Immature natural killer cell (primary cell): Measurements from ENCODE around the gene SLC10A7. TPM values are rescaled to one million over a fixed set of nuclear protein-coding genes. Genes with fewer than 3 reads are reported as not detected.

ENCODE experiments used
- DNase-seq, 3 donors: peaks; one replicate each; pipeline ENCODE4 v3.0.0; 2022; ENCODE audit warnings: mixed read lengths in 1 of 3
- H3K27ac Mint-ChIP-seq, 6 donors: one replicate each; pipeline ENCODE4 v1.8.0; 2020; ENCODE audit warnings: mixed read lengths in 6 of 6, mild to moderate bottlenecking in 5 of 6, inconsistent platforms in 4 of 6, moderate library complexity in 3 of 6
- H3K27me3 Mint-ChIP-seq, 3 donors: one replicate each; pipeline ENCODE4 v1.8.0; 2020 to 2021; ENCODE audit warnings: low read depth in 3 of 3, mild to moderate bottlenecking in 3 of 3, mixed read lengths in 3 of 3, moderate library complexity in 3 of 3, inconsistent platforms in 1 of 3
- H3K36me3 Mint-ChIP-seq, 3 donors: one replicate each; pipeline ENCODE4 v1.8.0; 2020; ENCODE audit warnings: mixed read lengths in 3 of 3, inconsistent platforms in 2 of 3, mild to moderate bottlenecking in 2 of 3
- H3K4me1 Mint-ChIP-seq, 2 donors: one replicate each; pipeline ENCODE4 v1.8.0; 2020; ENCODE audit warnings: inconsistent platforms in 2 of 2, mild to moderate bottlenecking in 2 of 2, mixed read lengths in 2 of 2, moderate library complexity in 1 of 2
- H3K4me3 Mint-ChIP-seq, 5 donors: one replicate each; pipeline ENCODE4 v1.8.0; 2020; ENCODE audit warnings: mild to moderate bottlenecking in 5 of 5, mixed read lengths in 5 of 5, inconsistent platforms in 3 of 5, moderate library complexity in 3 of 5
- H3K9me3 Mint-ChIP-seq, 6 donors: one replicate each; pipeline ENCODE4 v1.8.0; 2020; ENCODE audit warnings: mild to moderate bottlenecking in 6 of 6, mixed read lengths in 6 of 6, inconsistent platforms in 4 of 6, moderate library complexity in 3 of 6
- polyA plus RNA-seq, 3 donors: library from polyadenylated mRNA; unstranded; fragments of 300-500 nt; fragmentation: Illumina TruSeq; gene quantifications; one replicate each; pipeline ENCODE4 v1.2.3, GENCODE V29; 2021

Gene SLC10A7
- polyA plus RNA-seq, 3 donors from 2014 or later, result 8.0 to 13.4 (median 8.8) TPM

- no peak overlapping the region for H3K27ac Mint-ChIP-seq
- no peaks in the 10 kb centered on the region for H3K4me1 Mint-ChIP-seq
- H3K4me3 Mint-ChIP-seq, result no peak overlapping the region
- H3K27me3 Mint-ChIP-seq, result peaks cover 0 to 2% (median 0%) of the 10 kb centered on the region in 3 donors
- H3K9me3 Mint-ChIP-seq, result no peaks in the 10 kb centered on the region
- H3K36me3 Mint-ChIP-seq, result peaks cover 7 to 9% (median 7%) of the 10 kb centered on the region in 3 donors
- no peak for DNase-seq
Observed at GRCh38 chr4:146329050-146329716, 192.6 kb downstream of the SLC10A7 start.

- no peak overlapping the region for H3K27ac Mint-ChIP-seq
- H3K9me3 Mint-ChIP-seq, result no peaks in the 10 kb centered on the region
- no peak for DNase-seq
- H3K27me3 Mint-ChIP-seq, result peaks cover 0 to 2% (median 0%) of the 10 kb centered on the region in 3 donors
- no peaks in the 10 kb centered on the region for H3K4me1 Mint-ChIP-seq
- H3K36me3 Mint-ChIP-seq, result peaks cover 7 to 15% (median 13%) of the 10 kb centered on the region in 3 donors
- no peak overlapping the region for H3K4me3 Mint-ChIP-seq
Observed at GRCh38 chr4:146327859-146328650, 193.7 kb downstream of the SLC10A7 start.

DNA sequence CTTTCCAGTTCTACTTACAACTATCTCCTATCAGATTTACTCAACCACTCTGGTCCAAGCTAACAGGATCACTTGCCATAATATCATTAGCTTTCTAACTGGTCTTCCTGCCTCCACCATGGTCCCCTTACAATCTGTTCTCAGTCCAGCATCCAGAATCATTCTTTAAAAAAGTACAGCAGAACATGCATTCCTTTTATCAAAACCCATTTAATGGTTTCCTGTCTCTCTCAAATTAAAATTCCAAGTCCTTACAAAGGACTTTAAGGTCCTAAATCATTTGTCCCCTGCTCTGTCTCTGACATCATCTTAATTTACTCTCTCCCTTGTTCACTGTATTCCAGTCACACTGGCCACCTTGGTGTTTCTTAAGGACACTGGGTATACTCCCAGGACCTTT, 202.8 kb downstream of the SLC10A7 start:
- Mint-ChIP-seq H3K36me3 (peaks cover 4 to 10% (median 9%) of the 10 kb centered on the region in 3 donors), H3K9me3 (no peaks in the 10 kb centered on the region), H3K4me1 (no peaks in the 10 kb centered on the region), H3K27me3 (no peaks in the 10 kb centered on the region), H3K4me3 (no peak overlapping the region), H3K27ac (no peak overlapping the region)
- no peak for DNase-seq

GRCh38 chr4:146317783-146318182, 204.0 kb downstream of the SLC10A7 start:
- peaks cover 1 to 4% (median 1%) of the 10 kb centered on the region in 3 donors for H3K36me3 Mint-ChIP-seq
- no peak overlapping the region for H3K4me3 Mint-ChIP-seq
- no peaks in the 10 kb centered on the region for H3K9me3 Mint-ChIP-seq
- H3K4me1 Mint-ChIP-seq, result no peaks in the 10 kb centered on the region
- no peak overlapping the region for H3K27ac Mint-ChIP-seq
- no peaks in the 10 kb centered on the region for H3K27me3 Mint-ChIP-seq
- DNase-seq, result no peak

GRCh38 chr4:146315184-146315583, 206.6 kb downstream of the SLC10A7 start:
- Mint-ChIP-seq H3K9me3 (no peaks in the 10 kb centered on the region), H3K27me3 (peaks cover 0 to 1% (median 0%) of the 10 kb centered on the region in 3 donors), H3K27ac (no peak overlapping the region), H3K4me3 (no peak overlapping the region), H3K36me3 (no peaks in the 10 kb centered on the region), H3K4me1 (peaks cover 2 to 14% of the 10 kb centered on the region in 2 donors)
- no peak for DNase-seq

DNA sequence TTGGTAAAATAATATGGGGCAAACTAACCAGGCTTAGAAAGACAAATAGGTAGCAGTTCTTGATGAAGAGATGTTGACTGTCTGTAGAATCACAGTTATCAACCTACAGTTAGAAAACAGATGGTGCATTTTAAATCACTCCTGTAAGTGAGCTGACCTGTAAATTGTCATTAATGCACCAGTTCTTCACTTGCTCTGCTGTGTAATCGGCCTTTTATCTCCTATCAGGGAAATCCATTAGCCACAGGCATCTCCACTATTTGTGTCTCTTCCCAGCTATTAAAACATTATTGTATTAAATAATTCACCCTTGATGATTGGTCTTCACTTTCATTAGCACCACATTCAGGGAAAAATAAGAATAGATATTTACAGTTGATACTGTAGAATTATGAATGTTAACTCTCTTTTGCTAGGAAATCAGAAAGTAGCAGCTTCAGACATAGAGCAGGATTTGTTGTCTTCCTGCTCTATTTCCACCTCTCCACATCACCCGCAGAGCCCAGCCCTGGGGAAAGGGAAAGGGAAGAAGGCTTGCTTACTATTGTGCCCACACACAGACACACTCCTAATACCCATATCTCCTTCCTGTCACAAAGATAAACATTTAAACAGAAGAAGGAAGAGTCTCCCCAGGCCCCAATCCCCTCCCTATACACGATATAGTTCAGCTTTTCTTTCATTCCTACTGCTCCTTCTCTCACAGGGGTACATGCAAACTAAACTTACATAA, 210.3 kb downstream of the SLC10A7 start:
- H3K9me3 Mint-ChIP-seq, result no peaks in the 10 kb centered on the region
- no peak overlapping the region for H3K4me3 Mint-ChIP-seq
- H3K27me3 Mint-ChIP-seq, result peaks cover 0 to 1% (median 0%) of the 10 kb centered on the region in 3 donors
- no peak for DNase-seq
- H3K27ac Mint-ChIP-seq, result no peak overlapping the region
- peaks cover 7 to 29% of the 10 kb centered on the region in 2 donors for H3K4me1 Mint-ChIP-seq
- H3K36me3 Mint-ChIP-seq, result no peaks in the 10 kb centered on the region

- Mint-ChIP-seq H3K36me3 (no peaks in the 10 kb centered on the region), H3K27me3 (peaks cover 0 to 1% (median 0%) of the 10 kb centered on the region in 3 donors), H3K4me3 (no peak overlapping the region), H3K9me3 (no peaks in the 10 kb centered on the region), H3K27ac (peak overlapping the region in 1 of 6 donors; percentile 4), H3K4me1 (peaks cover 7 to 29% of the 10 kb centered on the region in 2 donors)
- no peak for DNase-seq
Observed at GRCh38 chr4:146310319-146311021, 211.3 kb downstream of the SLC10A7 start.

- DNase-seq, result no peak
- Mint-ChIP-seq H3K27ac (peak overlapping the region in 1 of 6 donors; percentile 60), H3K27me3 (peaks cover 0 to 1% (median 0%) of the 10 kb centered on the region in 3 donors), H3K4me3 (no peak overlapping the region), H3K36me3 (peaks cover 3 to 8% (median 3%) of the 10 kb centered on the region in 3 donors), H3K9me3 (no peaks in the 10 kb centered on the region), H3K4me1 (peaks cover 7 to 29% of the 10 kb centered on the region in 2 donors)
Observed at GRCh38 chr4:146308951-146309350, 212.8 kb downstream of the SLC10A7 start.

GRCh38 chr4:146302822-146303221, 218.9 kb downstream of the SLC10A7 start:
- Mint-ChIP-seq H3K36me3 (peaks cover 3 to 16% (median 10%) of the 10 kb centered on the region in 3 donors), H3K4me1 (peaks cover 3 to 9% of the 10 kb centered on the region in 2 donors), H3K27ac (no peak overlapping the region), H3K9me3 (no peaks in the 10 kb centered on the region), H3K4me3 (no peak overlapping the region), H3K27me3 (no peaks in the 10 kb centered on the region)
- no peak for DNase-seq

- no peak overlapping the region for H3K4me3 Mint-ChIP-seq
- H3K27ac Mint-ChIP-seq, result no peak overlapping the region
- H3K36me3 Mint-ChIP-seq, result peaks cover 3 to 17% (median 12%) of the 10 kb centered on the region in 3 donors
- DNase-seq, result no peak
- no peaks in the 10 kb centered on the region for H3K9me3 Mint-ChIP-seq
- H3K4me1 Mint-ChIP-seq, result peaks cover 3 to 9% of the 10 kb centered on the region in 2 donors
- H3K27me3 Mint-ChIP-seq, result no peaks in the 10 kb centered on the region
Observed at GRCh38 chr4:146299607-146300006, 222.1 kb downstream of the SLC10A7 start.

GRCh38 chr4:146294776-146295175, 227.0 kb downstream of the SLC10A7 start:
- Mint-ChIP-seq H3K36me3 (peaks cover 17 to 35% (median 29%) of the 10 kb centered on the region in 3 donors), H3K27ac (no peak overlapping the region), H3K4me1 (peaks cover 3 to 7% of the 10 kb centered on the region in 2 donors), H3K9me3 (no peaks in the 10 kb centered on the region), H3K27me3 (no peaks in the 10 kb centered on the region), H3K4me3 (no peak overlapping the region)
- DNase-seq, result no peak

GRCh38 chr4:146292508-146292907, 229.2 kb downstream of the SLC10A7 start:
- Mint-ChIP-seq H3K36me3 (peaks cover 25 to 42% (median 31%) of the 10 kb centered on the region in 3 donors), H3K4me1 (no peaks in the 10 kb centered on the region), H3K27ac (no peak overlapping the region), H3K9me3 (no peaks in the 10 kb centered on the region), H3K4me3 (no peak overlapping the region), H3K27me3 (no peaks in the 10 kb centered on the region)
- DNase-seq, result no peak

- Mint-ChIP-seq H3K4me1 (no peaks in the 10 kb centered on the region), H3K36me3 (peaks cover 25 to 39% (median 31%) of the 10 kb centered on the region in 3 donors), H3K27ac (no peak overlapping the region), H3K9me3 (no peaks in the 10 kb centered on the region), H3K27me3 (no peaks in the 10 kb centered on the region), H3K4me3 (no peak overlapping the region)
- no peak for DNase-seq
Observed at GRCh38 chr4:146291313-146291712, 230.4 kb downstream of the SLC10A7 start.
